GM23338 (cell line): Measurements from ENCODE around the gene TM2D1. TPM values are rescaled to one million over a fixed set of nuclear protein-coding genes. Genes with fewer than 3 reads are reported as not detected.

Source experiments
- ATAC-seq: fragments of 200-7000 bp; cut with Tn5 transposase; 3 replicates; pipeline ENCODE4 v1.9.1; 2020
- DNase-seq: peaks from one replicate; pipeline ENCODE4 v3.0.0-alpha.2; 2015; ENCODE audit warnings: low spot score
- H2AFZ ChIP-seq: fragments of 200-600 bp; sonication (generic); 2 replicates; pipeline ENCODE4 v1.8.0; 2016; ENCODE audit warnings: antibody characterized with exemption, mild to moderate bottlenecking, moderate library complexity
- H3F3A ChIP-seq: fragments of 200-600 bp; sonication (generic); replicated peaks from 2 replicates; pipeline ENCODE4 v1.8.0; 2017; ENCODE audit warnings: antibody characterized with exemption, mixed run types, low read depth
- H3K27ac ChIP-seq: fragments of 200-600 bp; sonication (generic); 2 replicates; pipeline ENCODE4 v1.6.1; 2016; ENCODE audit warnings: low read depth
- H3K27me3 ChIP-seq: fragments of 200-600 bp; sonication (generic); 2 replicates; pipeline ENCODE4 v1.8.0; 2016; ENCODE audit warnings: mild to moderate bottlenecking, mixed run types, moderate library complexity; ENCODE audit not compliant: insufficient read depth
- H3K36me3 ChIP-seq: fragments of 200-600 bp; sonication (generic); 2 replicates; pipeline ENCODE4 v1.8.0; 2016; ENCODE audit warnings: mild to moderate bottlenecking; ENCODE audit not compliant: insufficient read depth
- H3K4me1 ChIP-seq: fragments of 200-600 bp; sonication (generic); 2 replicates; pipeline ENCODE4 v1.8.0; 2016; ENCODE audit warnings: mild to moderate bottlenecking, moderate library complexity; ENCODE audit not compliant: insufficient read depth
- H3K4me2 ChIP-seq: fragments of 200-600 bp; sonication (generic); 2 replicates; pipeline ENCODE4 v1.7.1; 2017; ENCODE audit warnings: mixed run types
- H3K4me3 ChIP-seq: fragments of 200-600 bp; sonication (generic); 2 replicates; pipeline ENCODE4 v1.6.1; 2016; ENCODE audit warnings: mixed run types
- H3K79me2 ChIP-seq: fragments of 200-600 bp; sonication (generic); replicated peaks from 2 replicates; pipeline ENCODE4 v1.8.0; 2017; ENCODE audit warnings: mild to moderate bottlenecking; ENCODE audit not compliant: insufficient read depth
- H3K9me2 ChIP-seq: fragments of 200-600 bp; sonication (generic); 2 replicates; pipeline ENCODE4 v1.8.0; 2017; ENCODE audit not compliant: insufficient read depth
- H4K20me1 ChIP-seq: fragments of 200-600 bp; sonication (generic); replicated peaks from 2 replicates; pipeline ENCODE4 v1.8.0; 2017; ENCODE audit warnings: mild to moderate bottlenecking; ENCODE audit not compliant: insufficient read depth
- H3K27ac Mint-ChIP-seq: 2 replicates; pipeline ENCODE4 v1.8.0; 2020; ENCODE audit warnings: inconsistent platforms, mild to moderate bottlenecking, moderate library complexity, mixed read lengths
- H3K27me3 Mint-ChIP-seq: 3 replicates; pipeline ENCODE4 v1.8.0; 2022; ENCODE audit warnings: low read depth, mild to moderate bottlenecking, moderate library complexity, mixed read lengths, inconsistent platforms; ENCODE audit not compliant: insufficient read depth, poor library complexity
- H3K36me3 Mint-ChIP-seq: 3 replicates; pipeline ENCODE4 v1.8.0; 2021; ENCODE audit warnings: low read depth, mild to moderate bottlenecking, inconsistent platforms, moderate library complexity, mixed read lengths
- H3K4me1 Mint-ChIP-seq: 3 replicates; pipeline ENCODE4 v1.8.0; 2020; ENCODE audit warnings: mild to moderate bottlenecking, inconsistent platforms, mixed read lengths
- H3K4me3 Mint-ChIP-seq: 3 replicates; pipeline ENCODE4 v1.8.0; 2021; ENCODE audit warnings: moderate library complexity, mild to moderate bottlenecking, inconsistent platforms, mixed read lengths
- H3K9me3 Mint-ChIP-seq: 3 replicates; pipeline ENCODE4 v1.8.0; 2020; ENCODE audit warnings: moderate library complexity, mild to moderate bottlenecking, inconsistent platforms, mixed read lengths
- CREB1 ChIP-seq: fragments of 250-450 bp; sonication (Bioruptor Pico); IDR thresholded peaks from 2 replicates; pipeline ENCODE4 v1.5.0; 2020; ENCODE audit warnings: low read depth, mild to moderate bottlenecking, moderate library complexity
- JUNB ChIP-seq: IDR thresholded peaks from one replicate; pipeline ENCODE4 v1.6.1; 2016; ENCODE audit warnings: antibody characterized with exemption; ENCODE audit not compliant: unreplicated experiment
- NANOG ChIP-seq: IDR thresholded peaks from 2 replicates; pipeline ENCODE4 v1.6.1; 2016; ENCODE audit warnings: antibody characterized with exemption, borderline replicate concordance
- POLR2AphosphoS5 ChIP-seq: IDR thresholded peaks from 2 replicates; pipeline ENCODE4 v1.6.1; 2016; ENCODE audit warnings: antibody characterized with exemption, low read depth
- STAT1 ChIP-seq: IDR thresholded peaks from one replicate; pipeline ENCODE4 v1.6.1; 2016; ENCODE audit warnings: antibody characterized with exemption; ENCODE audit not compliant: unreplicated experiment
- polyA plus RNA-seq: library from polyadenylated mRNA; unstranded; fragments of >200 nt; fragmentation: Nextera tagmentation; extraction: Ambion mirVana; gene quantifications from 2 replicates; pipeline ENCODE4 v1.2.1, GENCODE V29; 2016
- total RNA-seq: library from RNA; depleted of rRNA; stranded (reverse); fragments of >200 nt; shearing (Covaris generic); gene quantifications from 2 replicates; pipeline ENCODE4 v1.2.3, GENCODE V29; 2014
- TF ChIP-seq, protein P1 (sequence below), 2 experiments: fragments of 200-600 bp in 1 of 2; sonication (generic) in 1 of 2; conservative IDR thresholded peaks; 2 replicates each; pipeline versions ENCODE4 v1.5.1 to v1.6.1; 2016 to 2017; ENCODE audit warnings: antibody characterized with exemption in 2 of 2, low read depth in 2 of 2, mild to moderate bottlenecking in 2 of 2, moderate library complexity in 1 of 2
- TF ChIP-seq, protein P2 (sequence below): fragments of 250-450 bp; sonication (Bioruptor Pico); IDR thresholded peaks from 2 replicates; pipeline ENCODE4 v1.5.0; 2020; ENCODE audit warnings: mild to moderate bottlenecking, moderate library complexity

Gene TM2D1
- total and polyA plus RNA-seq, 2 experiments from 2014 or later: 46.7 to 47.5 TPM

DNA sequence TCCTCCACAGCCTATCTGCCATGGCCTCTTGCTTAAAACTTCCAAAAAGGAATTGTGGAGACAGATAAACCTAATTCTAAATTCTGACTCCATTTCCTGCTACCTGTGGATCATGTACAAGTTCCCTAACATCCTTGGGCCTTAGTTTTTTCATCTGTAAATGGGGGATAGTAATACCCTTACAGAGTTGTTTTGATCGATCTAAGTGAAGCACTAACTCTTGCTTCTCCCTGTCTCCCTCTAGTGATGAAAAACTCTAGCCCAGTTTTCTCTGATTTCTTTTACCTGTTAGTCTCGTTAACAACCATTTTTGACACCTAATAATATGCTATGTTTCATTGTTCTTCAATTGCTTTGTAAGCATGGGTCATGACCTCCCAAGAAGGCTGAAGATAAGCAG lies 65.9 kb downstream of the TM2D1 start:
- ATAC-seq (no peak), DNase-seq (peak; percentile 43)
- Histone ChIP-seq H3K4me1 (no peaks in the 10 kb centered on the region), H4K20me1 (no peaks in the 10 kb centered on the region), H3K27me3 (no peaks in the 10 kb centered on the region), H3K4me2 (no peak overlapping the region), H3K9me2 (no peaks in the 10 kb centered on the region), H2AFZ (no peak overlapping the region), H3K36me3 (no peaks in the 10 kb centered on the region), H3K27ac (no peak overlapping the region), H3F3A (no peaks in the 10 kb centered on the region), H3K79me2 (no peaks in the 10 kb centered on the region), H3K4me3 (no peak overlapping the region)
- H3K27ac Mint-ChIP-seq: no peak overlapping the region
- H3K27me3 Mint-ChIP-seq: no peaks in the 10 kb centered on the region
- no peaks in the 10 kb centered on the region for H3K36me3 Mint-ChIP-seq
- H3K4me3 Mint-ChIP-seq: no peak overlapping the region
- TF ChIP-seq NANOG: no peak
- TF ChIP-seq, protein P1, sequence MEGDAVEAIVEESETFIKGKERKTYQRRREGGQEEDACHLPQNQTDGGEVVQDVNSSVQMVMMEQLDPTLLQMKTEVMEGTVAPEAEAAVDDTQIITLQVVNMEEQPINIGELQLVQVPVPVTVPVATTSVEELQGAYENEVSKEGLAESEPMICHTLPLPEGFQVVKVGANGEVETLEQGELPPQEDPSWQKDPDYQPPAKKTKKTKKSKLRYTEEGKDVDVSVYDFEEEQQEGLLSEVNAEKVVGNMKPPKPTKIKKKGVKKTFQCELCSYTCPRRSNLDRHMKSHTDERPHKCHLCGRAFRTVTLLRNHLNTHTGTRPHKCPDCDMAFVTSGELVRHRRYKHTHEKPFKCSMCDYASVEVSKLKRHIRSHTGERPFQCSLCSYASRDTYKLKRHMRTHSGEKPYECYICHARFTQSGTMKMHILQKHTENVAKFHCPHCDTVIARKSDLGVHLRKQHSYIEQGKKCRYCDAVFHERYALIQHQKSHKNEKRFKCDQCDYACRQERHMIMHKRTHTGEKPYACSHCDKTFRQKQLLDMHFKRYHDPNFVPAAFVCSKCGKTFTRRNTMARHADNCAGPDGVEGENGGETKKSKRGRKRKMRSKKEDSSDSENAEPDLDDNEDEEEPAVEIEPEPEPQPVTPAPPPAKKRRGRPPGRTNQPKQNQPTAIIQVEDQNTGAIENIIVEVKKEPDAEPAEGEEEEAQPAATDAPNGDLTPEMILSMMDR (conservative IDR thresholded peaks at IDR 0.05; ENCODE audit: low read depth in 2 of 2): peak; percentile 52 to 65
- no peaks in the 10 kb centered on the region for H3K4me1 Mint-ChIP-seq
- H3K9me3 Mint-ChIP-seq: no peaks in the 10 kb centered on the region; the same call in 2 of the 3 replicates

DNA sequence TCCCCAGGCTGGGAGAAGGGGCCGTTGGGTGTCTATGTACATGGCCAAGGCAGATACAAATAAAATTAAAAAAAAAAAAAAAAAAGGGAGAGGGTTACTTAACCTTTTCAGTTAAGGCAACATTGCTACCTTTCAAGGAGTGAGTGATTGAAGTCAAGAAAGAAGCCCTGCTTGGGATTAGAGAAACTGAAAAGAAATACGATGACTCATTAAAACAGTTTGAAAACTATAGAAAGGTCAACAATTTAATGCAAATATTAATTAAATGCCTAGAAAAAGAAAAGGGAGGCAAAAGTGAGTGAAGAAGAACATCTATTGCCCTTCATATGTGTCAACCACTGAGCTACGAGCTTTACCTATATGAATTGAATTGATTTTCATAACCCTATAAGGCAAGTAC lies 69.5 kb downstream of the TM2D1 start:
- Histone ChIP-seq H3K9me2 (no peaks in the 10 kb centered on the region), H3K79me2 (no peaks in the 10 kb centered on the region), H3K27ac (no peak overlapping the region), H3F3A (no peaks in the 10 kb centered on the region), H3K4me1 (no peaks in the 10 kb centered on the region), H3K4me3 (no peak overlapping the region), H3K27me3 (no peaks in the 10 kb centered on the region), H2AFZ (no peak overlapping the region), H4K20me1 (no peaks in the 10 kb centered on the region), H3K4me2 (no peak overlapping the region), H3K36me3 (no peaks in the 10 kb centered on the region)
- no peaks in the 10 kb centered on the region for H3K36me3 Mint-ChIP-seq
- no peaks in the 10 kb centered on the region for H3K27me3 Mint-ChIP-seq
- DNase-seq (no peak), ATAC-seq (no peak)
- H3K4me1 Mint-ChIP-seq: no peaks in the 10 kb centered on the region
- H3K9me3 Mint-ChIP-seq: no peaks in the 10 kb centered on the region; the same call in 2 of the 3 replicates
- H3K4me3 Mint-ChIP-seq: no peak overlapping the region
- TF ChIP-seq CREB1 (CRISPR knock-in tag) (no peak), STAT1 (no peak)
- no peak overlapping the region for H3K27ac Mint-ChIP-seq

DNA sequence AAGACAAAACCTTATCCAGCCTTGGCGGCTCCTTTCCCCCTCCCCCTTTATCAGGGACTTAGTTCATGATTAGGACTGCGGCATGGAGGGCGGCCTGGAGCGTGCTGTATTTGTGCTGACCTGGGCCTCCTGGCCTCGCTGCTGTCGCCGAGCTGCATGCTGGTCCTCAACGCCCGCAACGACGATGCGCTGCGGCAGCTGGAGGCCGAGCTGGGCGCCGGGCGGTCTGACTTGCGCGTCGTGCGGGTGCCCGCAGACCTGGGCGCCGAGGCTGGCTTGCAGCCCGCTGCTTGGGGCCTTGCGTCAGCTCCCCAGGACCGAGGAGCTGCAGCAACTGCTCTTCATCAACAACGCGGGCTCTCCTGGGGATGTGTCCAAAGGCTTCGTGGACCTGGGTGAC lies 70.9 kb downstream of the TM2D1 start:
- H3K9me3 Mint-ChIP-seq: no peaks in the 10 kb centered on the region; the same call in 2 of the 3 replicates
- H3K27ac Mint-ChIP-seq: no peak overlapping the region
- no peaks in the 10 kb centered on the region for H3K4me1 Mint-ChIP-seq
- Histone ChIP-seq H3K4me2 (no peak overlapping the region), H4K20me1 (no peaks in the 10 kb centered on the region), H2AFZ (no peak overlapping the region), H3F3A (no peaks in the 10 kb centered on the region), H3K27me3 (no peaks in the 10 kb centered on the region), H3K79me2 (no peaks in the 10 kb centered on the region), H3K9me2 (no peaks in the 10 kb centered on the region), H3K4me1 (no peaks in the 10 kb centered on the region), H3K4me3 (no peak overlapping the region), H3K36me3 (no peaks in the 10 kb centered on the region), H3K27ac (no peak overlapping the region)
- ATAC-seq (no peak), DNase-seq (no peak)
- no peaks in the 10 kb centered on the region for H3K36me3 Mint-ChIP-seq
- H3K4me3 Mint-ChIP-seq: no peak overlapping the region
- H3K27me3 Mint-ChIP-seq: no peaks in the 10 kb centered on the region
- TF ChIP-seq POLR2AphosphoS5 (no peak), CREB1 (CRISPR knock-in tag) (no peak), JUNB (no peak)
- TF ChIP-seq, protein P1 (conservative IDR thresholded peaks at IDR 0.05; ENCODE audit: low read depth in 2 of 2): no peak
- TF ChIP-seq, protein P2, sequence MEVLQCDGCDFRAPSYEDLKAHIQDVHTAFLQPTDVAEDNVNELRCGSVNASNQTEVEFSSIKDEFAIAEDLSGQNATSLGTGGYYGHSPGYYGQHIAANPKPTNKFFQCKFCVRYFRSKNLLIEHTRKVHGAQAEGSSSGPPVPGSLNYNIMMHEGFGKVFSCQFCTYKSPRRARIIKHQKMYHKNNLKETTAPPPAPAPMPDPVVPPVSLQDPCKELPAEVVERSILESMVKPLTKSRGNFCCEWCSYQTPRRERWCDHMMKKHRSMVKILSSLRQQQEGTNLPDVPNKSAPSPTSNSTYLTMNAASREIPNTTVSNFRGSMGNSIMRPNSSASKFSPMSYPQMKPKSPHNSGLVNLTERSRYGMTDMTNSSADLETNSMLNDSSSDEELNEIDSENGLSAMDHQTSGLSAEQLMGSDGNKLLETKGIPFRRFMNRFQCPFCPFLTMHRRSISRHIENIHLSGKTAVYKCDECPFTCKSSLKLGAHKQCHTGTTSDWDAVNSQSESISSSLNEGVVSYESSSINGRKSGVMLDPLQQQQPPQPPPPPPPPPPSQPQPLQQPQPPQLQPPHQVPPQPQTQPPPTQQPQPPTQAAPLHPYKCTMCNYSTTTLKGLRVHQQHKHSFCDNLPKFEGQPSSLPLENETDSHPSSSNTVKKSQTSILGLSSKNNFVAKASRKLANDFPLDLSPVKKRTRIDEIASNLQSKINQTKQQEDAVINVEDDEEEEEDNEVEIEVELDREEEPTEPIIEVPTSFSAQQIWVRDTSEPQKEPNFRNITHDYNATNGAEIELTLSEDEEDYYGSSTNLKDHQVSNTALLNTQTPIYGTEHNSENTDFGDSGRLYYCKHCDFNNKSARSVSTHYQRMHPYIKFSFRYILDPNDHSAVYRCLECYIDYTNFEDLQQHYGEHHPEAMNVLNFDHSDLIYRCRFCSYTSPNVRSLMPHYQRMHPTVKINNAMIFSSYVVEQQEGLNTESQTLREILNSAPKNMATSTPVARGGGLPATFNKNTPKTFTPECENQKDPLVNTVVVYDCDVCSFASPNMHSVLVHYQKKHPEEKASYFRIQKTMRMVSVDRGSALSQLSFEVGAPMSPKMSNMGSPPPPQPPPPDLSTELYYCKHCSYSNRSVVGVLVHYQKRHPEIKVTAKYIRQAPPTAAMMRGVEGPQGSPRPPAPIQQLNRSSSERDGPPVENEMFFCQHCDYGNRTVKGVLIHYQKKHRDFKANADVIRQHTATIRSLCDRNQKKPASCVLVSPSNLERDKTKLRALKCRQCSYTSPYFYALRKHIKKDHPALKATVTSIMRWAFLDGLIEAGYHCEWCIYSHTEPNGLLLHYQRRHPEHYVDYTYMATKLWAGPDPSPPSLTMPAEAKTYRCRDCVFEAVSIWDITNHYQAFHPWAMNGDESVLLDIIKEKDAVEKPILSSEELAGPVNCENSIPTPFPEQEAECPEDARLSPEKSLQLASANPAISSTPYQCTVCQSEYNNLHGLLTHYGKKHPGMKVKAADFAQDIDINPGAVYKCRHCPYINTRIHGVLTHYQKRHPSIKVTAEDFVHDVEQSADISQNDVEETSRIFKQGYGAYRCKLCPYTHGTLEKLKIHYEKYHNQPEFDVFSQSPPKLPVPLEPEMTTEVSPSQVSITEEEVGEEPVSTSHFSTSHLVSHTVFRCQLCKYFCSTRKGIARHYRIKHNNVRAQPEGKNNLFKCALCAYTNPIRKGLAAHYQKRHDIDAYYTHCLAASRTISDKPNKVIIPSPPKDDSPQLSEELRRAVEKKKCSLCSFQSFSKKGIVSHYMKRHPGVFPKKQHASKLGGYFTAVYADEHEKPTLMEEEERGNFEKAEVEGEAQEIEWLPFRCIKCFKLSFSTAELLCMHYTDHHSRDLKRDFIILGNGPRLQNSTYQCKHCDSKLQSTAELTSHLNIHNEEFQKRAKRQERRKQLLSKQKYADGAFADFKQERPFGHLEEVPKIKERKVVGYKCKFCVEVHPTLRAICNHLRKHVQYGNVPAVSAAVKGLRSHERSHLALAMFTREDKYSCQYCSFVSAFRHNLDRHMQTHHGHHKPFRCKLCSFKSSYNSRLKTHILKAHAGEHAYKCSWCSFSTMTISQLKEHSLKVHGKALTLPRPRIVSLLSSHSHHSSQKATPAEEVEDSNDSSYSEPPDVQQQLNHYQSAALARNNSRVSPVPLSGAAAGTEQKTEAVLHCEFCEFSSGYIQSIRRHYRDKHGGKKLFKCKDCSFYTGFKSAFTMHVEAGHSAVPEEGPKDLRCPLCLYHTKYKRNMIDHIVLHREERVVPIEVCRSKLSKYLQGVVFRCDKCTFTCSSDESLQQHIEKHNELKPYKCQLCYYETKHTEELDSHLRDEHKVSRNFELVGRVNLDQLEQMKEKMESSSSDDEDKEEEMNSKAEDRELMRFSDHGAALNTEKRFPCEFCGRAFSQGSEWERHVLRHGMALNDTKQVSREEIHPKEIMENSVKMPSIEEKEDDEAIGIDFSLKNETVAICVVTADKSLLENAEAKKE (CRISPR knock-in tag): no peak
